Posterior cingulate gyrus (tissue), 11 donors: ENCODE data around the gene VSIG4.
"Not testable (repeated sequence)": the region's sequence is repeated elsewhere in the genome, so short reads cannot be mapped to it uniquely, and the experiment has no call there.

Experiments used
- DNase-seq, 10 donors: peaks; one replicate each; pipeline versions ENCODE4 v3.0.0 to v3.0.0-alpha.2; 2020 to 2021; ENCODE audit warnings: mixed read lengths in 3 of 10
- intact Hi-C: fragments of 100-400 bp; cut with DNase I; formaldehyde crosslinking; loops from one replicate; pipeline ENCODE4 v1.15.1; 2023

VSIG4 gene, protein sequence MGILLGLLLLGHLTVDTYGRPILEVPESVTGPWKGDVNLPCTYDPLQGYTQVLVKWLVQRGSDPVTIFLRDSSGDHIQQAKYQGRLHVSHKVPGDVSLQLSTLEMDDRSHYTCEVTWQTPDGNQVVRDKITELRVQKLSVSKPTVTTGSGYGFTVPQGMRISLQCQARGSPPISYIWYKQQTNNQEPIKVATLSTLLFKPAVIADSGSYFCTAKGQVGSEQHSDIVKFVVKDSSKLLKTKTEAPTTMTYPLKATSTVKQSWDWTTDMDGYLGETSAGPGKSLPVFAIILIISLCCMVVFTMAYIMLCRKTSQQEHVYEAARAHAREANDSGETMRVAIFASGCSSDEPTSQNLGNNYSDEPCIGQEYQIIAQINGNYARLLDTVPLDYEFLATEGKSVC

DNA sequence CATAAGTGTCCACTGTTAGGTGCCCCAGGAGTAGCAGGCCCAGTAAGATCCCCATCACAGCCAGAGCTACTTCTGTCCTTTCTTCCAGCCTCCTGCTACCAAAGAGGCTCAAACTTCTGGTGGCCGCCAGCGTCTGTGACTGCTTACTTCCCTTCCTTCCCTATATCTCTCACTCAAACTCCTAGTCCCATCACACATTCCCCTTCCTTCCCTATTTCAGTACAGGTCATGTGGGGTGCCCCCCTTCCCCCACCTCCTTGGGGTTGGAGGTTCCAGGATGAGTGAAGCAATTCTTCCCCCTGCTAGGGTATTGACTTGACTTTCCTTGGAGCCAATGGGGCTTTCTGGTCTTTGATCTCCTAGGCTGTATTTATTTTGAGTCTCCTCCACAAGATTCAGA, at the start of gene VSIG4:
Gene VSIG4, minus strand, starts transcription at position 137 of the 400 bp plus-strand sequence. Its CDS starts 82 bp downstream, at position 55.
- no peak for DNase-seq
- intact Hi-C loops = no loop called here

DNA sequence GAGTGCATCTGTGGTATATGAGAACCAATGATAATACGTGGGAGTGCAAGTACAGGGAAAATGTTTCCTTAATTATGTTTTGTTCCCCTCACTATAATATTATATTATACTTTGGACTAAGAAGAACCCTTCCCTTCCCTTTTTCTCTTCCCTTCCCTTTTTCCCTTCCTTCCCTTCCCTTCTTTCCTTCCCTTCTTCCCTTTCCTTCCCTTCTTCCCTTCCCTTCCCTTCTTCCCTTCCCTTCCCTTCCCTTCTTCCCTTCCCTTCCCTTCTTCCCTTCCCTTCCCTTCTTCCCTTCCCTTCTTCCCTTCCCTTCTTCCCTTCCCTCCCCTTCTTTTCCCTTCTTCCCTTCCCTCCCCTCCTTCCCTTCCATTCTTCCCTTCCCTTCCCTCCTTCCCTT, 36.9 kb upstream of the VSIG4 start:
- no peak for DNase-seq
- intact Hi-C loops = no loop called here

DNA sequence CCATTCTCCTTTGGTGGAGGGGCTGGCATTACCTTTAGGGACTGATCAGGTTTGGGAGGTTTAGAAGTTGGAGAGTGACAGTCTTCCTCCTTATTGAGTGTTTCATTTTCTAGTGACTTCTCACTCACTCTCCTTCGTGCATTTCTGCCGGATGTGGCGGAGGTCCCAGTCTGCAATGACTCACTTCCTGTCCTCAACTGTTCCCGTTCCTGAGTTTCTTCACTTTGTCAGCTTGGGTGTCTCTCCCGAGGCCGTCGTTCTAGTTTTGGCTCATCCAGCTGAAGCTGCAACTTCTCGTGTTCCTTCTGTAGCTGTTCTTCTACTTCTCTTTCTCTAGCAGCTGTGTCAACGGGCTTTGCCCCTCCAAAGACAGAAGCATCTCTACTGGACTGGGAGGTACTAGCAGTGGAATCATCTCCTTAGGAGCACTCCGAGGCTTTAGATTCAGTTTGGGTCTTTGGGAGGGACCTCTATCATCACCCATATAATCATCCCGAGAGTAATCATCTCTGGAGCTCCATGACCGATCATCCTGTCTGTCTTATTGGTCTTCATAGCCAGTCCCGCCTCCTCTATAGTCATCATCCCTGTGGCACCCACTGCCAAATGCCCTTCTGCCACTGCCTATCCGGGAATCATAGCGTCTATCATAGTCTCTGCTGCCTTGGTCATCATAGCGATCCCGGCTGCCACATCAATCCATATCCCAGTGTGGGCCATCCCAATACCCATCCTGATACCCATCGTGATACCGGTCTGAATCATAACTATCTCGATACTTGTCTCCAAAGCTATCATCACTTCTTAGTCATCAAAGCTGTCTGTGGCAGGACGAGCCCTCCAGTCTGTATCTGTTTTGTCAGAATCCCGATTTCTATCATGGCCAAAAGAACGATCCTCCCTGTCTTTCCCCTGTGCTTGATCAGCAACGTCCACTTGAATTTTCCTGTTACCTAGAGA, 35.3 kb upstream of the VSIG4 start:
- peak in 3 of 10 donors; percentile 2 to 37 (median 26) for DNase-seq
- intact Hi-C loops = no loop called here

DNA sequence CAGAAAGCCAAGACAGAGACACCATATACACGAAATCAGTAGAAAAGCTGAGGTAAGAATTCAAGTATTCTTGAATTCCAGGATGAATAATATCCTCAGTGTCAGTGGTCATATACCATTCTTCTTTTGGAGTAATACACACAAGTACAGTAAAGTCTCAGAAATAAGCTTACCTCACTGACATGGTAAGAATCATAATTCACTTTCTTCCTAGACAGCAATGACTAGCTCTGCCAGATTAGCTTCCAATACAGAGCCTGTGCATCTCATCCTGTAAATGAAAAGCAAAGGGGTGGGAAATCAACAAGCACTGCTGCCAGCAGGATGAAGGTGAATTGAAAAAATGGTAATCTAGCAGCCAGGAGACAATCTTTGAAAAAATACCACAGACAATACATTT, 31.2 kb upstream of the VSIG4 start:
- DNase-seq = no peak
- intact Hi-C loops = no loop called here

DNA sequence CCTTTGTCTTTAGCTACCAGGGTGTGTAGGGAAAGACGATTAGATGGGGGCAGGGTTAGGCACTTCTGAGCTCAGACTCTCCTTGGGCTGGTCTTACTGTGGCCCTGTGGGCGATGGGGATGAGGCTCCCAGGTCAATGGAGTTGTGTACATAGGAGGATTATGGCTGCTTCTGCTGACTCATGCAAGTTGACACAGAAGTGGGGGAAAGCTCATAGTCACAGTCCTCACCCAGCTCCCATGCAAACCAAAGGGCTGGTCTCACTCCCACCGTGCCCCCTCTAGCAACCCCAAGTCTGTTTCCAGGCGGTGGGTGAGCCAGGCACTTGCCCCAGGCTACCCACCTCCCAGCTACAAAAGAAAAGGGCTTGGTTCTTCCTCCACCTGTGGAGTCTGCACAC, 24.4 kb upstream of the VSIG4 start:
- intact Hi-C loops = no loop called here

DNA sequence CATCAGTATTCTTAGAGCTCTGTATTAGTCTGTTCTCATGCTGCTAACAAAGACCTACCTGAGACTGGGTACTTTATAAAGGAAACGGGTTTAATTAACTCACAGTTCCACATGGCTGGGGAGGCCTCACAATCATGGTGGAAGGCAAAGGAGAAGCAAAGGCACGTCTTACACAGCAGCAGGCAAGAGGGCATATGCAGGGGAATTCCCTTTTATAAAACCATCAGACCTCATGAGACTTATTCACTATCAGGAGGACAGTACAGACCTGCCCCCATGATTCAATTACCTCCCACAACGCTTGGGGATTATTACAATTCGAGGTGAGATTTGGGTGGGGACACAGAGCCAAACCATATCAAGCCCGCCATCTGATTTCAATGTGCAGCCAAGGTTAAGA, 17.1 kb upstream of the VSIG4 start:
- DNase-seq, intact Hi-C loops: not testable (repeated sequence)

More for the DNA sequence above, 24.4 kb upstream of the VSIG4 start:
- peak in 1 of 10 donors; percentile 54 for DNase-seq

DNA sequence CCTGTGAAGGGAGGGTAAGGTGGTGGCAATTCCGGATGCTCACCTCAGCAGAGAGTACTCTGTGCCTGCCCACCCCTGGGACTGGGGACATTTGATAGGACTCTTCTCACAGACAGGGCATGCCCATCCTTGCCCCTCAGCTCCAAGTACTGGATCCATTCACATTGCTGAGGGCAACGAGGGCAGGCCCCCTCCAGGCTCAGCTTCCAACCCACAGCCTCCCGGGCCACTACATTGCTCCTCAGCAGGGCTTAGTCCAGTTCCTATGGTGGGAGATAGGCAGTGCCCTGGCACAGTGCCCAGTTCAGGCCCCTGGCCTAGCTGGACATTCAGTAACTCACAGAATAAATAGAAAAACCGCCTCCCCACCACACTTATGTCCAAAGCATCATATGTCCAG, 15.1 kb upstream of the VSIG4 start:
- intact Hi-C loops = loop anchor here (5.0 kb wide), 1 partner anchor 53 kb away; no protein-coding TSS in a partner anchor
- peak in 1 of 10 donors; percentile 23 for DNase-seq

DNA sequence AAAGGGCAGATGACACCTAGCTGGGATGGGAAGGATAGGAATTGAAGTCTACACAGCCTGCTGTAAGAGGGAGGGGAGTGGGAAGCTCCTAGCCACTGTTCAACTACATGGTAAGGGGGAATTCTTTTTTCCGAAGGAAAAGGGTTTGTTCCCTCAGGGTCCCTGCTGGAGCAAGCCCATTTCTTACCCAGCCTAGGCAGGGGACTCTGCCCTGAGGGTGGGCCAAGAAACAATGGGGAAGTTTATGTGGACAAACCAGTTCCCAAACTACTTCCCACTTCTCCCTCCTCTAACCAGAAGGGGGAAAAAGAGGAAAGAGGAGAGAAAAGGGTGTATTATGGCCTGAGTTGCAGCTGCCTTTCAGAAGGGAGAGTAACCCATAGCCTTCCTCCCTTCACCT, 13.5 kb upstream of the VSIG4 start:
- intact Hi-C loops = loop anchor here (5.0 kb wide), 1 partner anchor 51 kb away; no protein-coding TSS in a partner anchor
- DNase-seq = no peak

DNA sequence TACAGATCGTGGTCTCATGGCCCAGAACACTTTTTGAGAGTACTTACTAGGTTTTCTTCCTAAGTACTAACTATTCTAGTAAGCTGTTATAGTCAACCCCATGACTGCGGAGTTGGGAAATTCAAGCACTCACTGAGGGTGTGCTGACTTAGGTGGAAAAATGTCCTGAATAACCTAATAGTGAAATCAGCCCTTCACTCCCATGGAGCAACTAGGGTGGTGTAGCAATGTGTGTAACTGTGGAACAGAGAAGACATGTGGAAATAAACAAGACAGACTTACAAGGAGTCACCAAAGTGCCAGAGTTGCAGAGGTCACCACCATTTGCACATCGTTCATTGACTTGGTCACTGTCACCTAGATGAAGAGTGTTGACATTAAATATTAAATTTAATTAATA, 12.1 kb upstream of the VSIG4 start:
- no peak for DNase-seq
- intact Hi-C loops = loop anchor here (5.0 kb wide), 1 partner anchor 50 kb away; no protein-coding TSS in a partner anchor

DNA sequence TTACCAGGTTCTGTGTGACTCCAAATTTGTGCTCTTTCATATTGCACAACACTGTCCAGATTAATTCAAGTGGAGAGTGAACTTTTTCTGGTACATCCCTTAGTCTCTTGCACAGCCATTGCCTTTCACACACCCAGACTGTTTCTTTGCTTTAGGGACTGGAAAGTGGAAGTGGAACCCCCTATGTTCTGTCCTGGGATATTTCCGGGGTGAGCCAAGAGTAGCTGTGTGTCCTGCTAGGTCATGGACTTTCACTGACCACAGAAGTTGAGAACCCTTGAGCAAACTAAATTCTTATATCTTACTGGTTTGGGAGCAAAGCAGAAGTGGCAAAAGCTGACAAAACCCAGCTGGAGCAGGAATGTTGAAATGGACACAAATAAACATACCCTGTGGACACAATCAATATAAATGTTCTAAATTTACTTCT, 10.3 kb upstream of the VSIG4 start:
- peak in 1 of 10 donors; percentile 20 for DNase-seq
- intact Hi-C loops = loop anchor here (5.0 kb wide), 1 partner anchor 48 kb away; no protein-coding TSS in a partner anchor

DNA sequence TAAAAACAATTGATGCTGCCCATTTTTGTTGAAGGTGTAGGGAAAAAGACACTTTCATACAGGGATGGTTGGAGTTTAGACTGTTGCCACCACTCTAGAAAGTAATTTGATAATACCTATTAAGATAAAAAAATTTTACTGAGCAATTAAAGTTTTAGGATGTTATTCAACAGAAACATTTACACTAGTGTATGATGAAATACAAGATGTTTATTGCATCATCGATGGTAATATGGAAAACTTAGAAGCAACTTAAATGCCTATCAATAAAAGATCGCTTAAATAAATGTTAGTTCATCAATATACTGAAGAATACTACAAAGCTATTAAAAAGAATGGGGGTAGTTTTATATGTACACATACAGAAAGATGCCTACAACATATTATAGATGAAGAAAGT, 9.2 kb upstream of the VSIG4 start:
- intact Hi-C loops = no loop called here
- DNase-seq = no peak

DNA sequence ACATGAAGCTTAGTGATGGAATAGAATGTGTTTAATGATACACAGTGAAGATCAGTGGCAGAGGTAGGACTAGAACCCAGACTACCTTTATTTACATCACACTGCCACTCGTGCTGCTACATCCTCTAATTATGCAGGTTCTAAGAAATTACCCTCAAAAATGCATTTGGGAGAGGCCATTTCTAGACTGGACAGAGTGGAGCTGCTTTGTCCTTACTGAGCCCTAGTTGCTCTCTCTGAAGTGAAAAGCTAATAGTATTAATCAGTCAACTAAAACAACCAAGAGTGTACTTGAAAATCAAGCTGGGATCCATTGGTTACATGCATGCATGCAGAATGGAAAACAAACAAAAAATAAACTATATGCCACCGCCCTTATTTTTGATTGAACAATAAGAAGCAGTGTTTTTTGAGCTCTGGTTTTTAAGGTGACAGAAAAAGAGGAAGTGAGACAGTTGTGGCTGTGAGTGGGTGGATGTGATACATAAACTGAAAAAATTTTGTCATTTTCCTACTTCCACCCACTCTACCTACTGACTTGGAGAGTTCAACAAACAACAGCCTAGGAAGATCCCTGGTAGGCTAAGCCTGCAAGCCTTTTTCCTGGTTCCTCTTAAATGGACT, 6.8 kb upstream of the VSIG4 start:
- intact Hi-C loops = no loop called here
- no peak for DNase-seq

DNA sequence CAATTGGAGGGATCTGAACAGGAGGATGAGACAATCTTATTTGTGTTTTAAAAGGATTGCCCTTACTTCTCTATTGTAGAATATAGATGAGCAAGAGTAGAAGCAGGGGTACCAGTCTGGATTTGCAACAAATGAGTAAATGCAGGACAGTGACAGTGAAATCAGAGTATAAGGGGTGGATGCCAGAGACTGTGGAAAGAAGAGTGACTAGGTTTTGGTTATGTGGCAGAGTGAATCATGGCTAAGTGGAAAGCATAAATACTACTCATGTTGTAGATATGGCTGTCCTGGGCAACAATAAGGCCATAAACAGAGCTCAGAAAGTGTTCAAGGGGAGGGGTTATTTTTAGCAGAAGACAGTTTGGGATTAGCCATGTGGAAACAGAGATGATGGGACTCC, 6.0 kb upstream of the VSIG4 start:
- DNase-seq = no peak
- intact Hi-C loops = no loop called here

DNA sequence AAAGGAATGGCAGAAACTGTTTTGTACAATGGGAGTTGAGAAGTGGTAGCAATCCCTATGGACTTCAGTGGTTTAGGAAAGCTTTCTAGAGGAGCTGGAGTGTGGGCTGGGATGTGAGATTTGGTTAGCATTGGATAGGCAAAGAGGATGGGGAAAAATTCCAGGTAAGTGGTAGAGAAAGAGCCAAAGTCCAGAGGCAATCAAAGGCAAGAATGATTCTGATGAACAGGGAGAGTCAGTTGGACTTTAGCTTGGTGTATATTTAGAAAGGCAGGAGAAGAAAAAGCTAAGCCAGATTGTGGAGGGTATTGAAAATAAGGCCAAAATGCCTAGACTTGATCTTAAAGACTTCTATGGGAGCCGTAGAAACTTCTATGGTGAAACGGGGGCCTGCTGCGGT, 3.7 kb upstream of the VSIG4 start:
- DNase-seq = no peak
- intact Hi-C loops = no loop called here

DNA sequence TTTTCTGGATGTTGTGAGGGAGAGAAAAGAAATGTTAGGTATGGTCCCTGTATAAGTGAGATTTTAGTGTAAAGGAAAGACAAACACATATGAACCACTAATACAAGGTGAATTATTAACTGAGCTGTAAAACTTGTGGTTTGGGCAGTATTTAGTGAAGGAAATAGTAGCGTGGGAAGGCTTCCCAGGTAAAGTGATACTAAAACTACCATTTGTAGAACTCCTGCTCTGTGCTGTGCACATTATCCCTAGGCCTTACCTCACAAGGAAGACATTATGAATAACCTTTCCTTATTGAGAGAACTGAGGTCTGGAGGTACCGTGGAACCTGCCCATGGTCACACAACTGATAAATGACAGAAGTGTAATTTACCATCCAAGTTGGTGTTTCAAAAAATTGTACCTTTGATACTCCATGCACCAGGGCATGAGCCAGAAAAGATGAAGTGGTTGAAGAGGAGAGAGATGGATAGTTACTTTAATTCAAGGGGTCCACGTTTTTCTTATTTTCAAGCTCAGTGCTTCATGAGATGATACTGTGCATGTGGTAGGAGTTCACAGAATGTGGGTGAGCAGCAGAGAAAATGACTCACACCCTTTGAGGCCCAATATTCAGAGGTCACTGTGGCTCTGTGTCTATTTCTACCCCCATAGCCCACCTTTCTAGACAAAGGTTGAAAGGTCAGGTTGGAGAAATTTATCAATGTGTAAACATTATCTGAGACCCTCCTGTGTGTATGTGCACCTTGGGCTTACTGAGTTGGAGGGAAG, 2.6 kb upstream of the VSIG4 start:
- intact Hi-C loops = no loop called here
- DNase-seq = no peak

DNA sequence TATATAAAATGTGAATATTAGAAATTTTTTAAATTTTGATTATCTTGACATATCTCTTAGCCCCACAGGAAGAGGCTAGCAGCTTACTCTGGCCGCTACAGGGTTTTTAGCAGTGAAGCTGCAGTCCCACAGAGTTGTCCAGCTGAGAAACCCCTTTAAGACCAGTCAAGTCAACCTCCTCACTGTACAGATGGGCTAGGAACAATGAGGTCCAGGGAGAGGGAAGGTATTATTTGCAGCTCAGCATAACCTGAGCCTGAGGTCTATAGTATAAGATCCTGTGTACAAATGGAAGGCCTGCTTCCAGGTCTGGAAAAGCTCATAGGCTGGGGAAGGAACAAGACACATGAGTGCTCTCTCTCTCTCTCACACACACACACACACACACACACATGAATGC, 1.8 kb downstream of the VSIG4 start:
- intact Hi-C loops = no loop called here
- DNase-seq = no peak

DNA sequence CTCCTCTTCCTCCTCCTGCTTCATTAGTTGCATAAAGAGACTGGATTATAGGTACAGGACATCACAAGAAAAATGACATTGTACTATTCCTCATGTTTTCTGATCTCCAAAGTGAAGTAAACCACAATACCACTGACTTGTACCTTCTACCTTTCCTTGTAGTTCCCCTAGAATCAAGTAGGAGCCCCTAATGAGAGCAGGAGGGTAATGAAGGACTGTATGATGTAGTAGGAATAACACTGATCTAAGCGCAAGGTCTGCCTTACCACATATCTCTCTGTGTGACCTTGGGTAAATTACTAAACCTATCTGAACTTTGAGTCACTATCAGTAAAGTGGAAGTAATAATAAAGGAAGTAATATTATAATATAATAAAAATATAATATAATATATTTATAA, 3.6 kb downstream of the VSIG4 start:
- intact Hi-C loops = no loop called here
- no peak for DNase-seq

DNA sequence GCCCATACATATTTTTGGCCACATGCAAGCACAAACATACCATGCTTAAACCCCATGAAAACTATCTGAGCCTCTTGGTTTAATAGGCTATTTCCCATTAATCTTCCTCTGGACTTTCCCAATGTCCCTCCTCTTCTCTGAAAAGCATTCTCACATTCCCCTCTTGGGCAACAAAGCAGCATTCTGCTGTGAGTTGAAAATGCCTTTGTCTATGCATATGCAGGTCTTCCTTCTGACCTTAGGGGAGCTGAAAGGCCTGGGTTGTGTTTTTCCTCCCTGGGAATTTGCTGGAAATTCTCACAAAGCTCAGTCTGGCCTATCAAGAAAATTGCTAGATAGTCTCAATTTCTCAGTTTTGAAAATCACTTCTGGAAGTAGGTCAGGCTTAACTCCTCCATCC, 4.2 kb downstream of the VSIG4 start:
- DNase-seq = no peak
- intact Hi-C loops = no loop called here

DNA sequence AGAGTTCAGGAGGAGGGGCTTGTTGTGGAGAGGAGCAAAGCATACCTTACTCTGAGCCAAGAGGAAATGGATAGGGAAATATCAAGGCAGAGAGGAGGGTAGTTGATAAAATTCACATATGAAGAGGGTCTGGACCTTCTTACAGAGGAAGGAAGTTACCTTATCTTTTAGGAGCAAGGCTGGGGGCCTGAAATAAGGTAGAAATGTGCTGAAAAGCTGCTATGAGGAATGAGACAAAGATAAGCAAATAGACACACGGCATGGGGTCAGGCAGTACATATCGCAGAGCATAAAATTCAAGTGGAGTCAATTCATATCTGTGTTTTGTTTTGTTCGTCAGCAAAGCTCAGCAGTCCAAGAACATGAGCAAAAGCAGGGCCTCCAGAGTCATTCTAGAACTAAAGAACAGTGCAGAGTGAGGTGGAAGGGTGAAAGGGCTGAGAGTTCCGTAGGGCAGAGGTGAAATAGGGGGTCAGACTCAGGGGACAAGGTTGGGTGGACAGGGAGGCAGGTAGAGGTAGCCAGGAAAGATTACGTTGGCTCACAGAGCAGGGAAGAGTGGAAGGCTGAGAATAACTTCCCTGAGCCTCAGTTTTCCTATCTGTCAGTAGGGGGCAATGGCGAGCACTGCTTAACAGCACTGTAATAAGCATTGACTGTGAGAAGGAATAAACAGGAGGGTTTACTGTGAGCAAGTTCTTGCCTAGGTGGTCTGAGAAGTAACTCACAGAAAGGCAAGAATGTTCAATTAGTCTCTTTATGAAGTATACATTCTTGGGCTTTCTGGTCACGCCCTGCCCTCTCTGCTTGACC, 9.2 kb downstream of the VSIG4 start:
- peak in 1 of 10 donors; percentile 19 for DNase-seq
- intact Hi-C loops = no loop called here
